GM12878 (cell line): Measurements from ENCODE around the gene LGMN. TPM values are rescaled to one million over a fixed set of nuclear protein-coding genes. Genes with fewer than 3 reads are reported as not detected.

Experiments used
- ATAC-seq: fragments of 200-7000 bp; cut with Tn5 transposase; 3 replicates; pipeline ENCODE4 v1.9.1; 2020; ENCODE audit warnings: mild to moderate bottlenecking, moderate library complexity
- BruUV-seq: library from RNA; stranded (reverse); fragments of 400-500 nt; replicated peaks from 2 replicates; lab custom pipeline; 2021; lab: Mats Ljungman, UMichigan
- CTCF ChIA-PET: fragments of 300-600 bp; sonication (Branson Sonifier 250); formaldehyde crosslinking; extraction: SDS; loops from one replicate; lab custom pipeline; 2021; ENCODE audit warnings: inconsistent platforms; lab: Yijun Ruan, JAX
- POLR2A ChIA-PET: fragments of 350-600 bp; formaldehyde crosslinking; extraction: SDS; loops from one replicate; lab custom pipeline; 2021; ENCODE audit warnings: inconsistent platforms; lab: Charles Lee
- RAD21 ChIA-PET: fragments of 300-600 bp; sonication (Branson Sonifier 250); formaldehyde crosslinking; loops from one replicate; lab custom pipeline; 2023; ENCODE audit warnings: antibody characterized with exemption; ENCODE audit not compliant: unreplicated experiment; lab: Charles Lee
- SMC1A ChIA-PET: fragments of 300-600 bp; sonication (Branson Sonifier 250); formaldehyde crosslinking; loops from one replicate; lab custom pipeline; 2023; ENCODE audit not compliant: unreplicated experiment, uncharacterized antibody; lab: Charles Lee
- DNase-seq: peaks from one replicate; pipeline ENCODE4 v3.0.0-alpha.2; 2011; ENCODE audit warnings: low read depth, low spot score
- FAIRE-seq: peaks from 3 replicates; lab custom pipeline; 2011; peaks lifted over from hg19 to GRCh38; lab: Jason Lieb, UNC
- H2AFZ ChIP-seq: 2 replicates; pipeline ENCODE4 v1.6.0; 2011; ENCODE audit warnings: low read depth, low read length, control low read depth; ENCODE audit not compliant: control insufficient read depth
- H3K27ac ChIP-seq: 2 replicates; pipeline ENCODE4 v1.5.1; 2011; ENCODE audit warnings: control low read depth; ENCODE audit not compliant: control insufficient read depth, insufficient read depth
- H3K27me3 ChIP-seq, 2 experiments: replicated peaks in 1 of 2; 2 replicates each; pipeline versions ENCODE4 v1.6.0 to v1.6.1; 2011; ENCODE audit warnings: low read length in 1 of 2; ENCODE audit not compliant: control insufficient read depth in 2 of 2, insufficient read depth in 2 of 2
- H3K36me3 ChIP-seq, 2 experiments: 2 replicates each; pipeline ENCODE4 v1.5.1; 2011; ENCODE audit warnings: low read length in 1 of 2; ENCODE audit not compliant: control insufficient read depth in 2 of 2, insufficient read depth in 2 of 2
- H3K4me1 ChIP-seq: 2 replicates; pipeline ENCODE4 v1.6.1; 2011; ENCODE audit warnings: mild to moderate bottlenecking, low read length, moderate library complexity, mixed read lengths; ENCODE audit not compliant: control insufficient read depth, insufficient read depth
- H3K4me2 ChIP-seq: 2 replicates; pipeline ENCODE4 v1.6.0; 2011; ENCODE audit warnings: control low read depth; ENCODE audit not compliant: control insufficient read depth, insufficient read depth
- H3K4me3 ChIP-seq: fragments of 200-600 bp; sonication (generic); 2 replicates; pipeline ENCODE4 v1.5.1; 2016
- H3K79me2 ChIP-seq: 2 replicates; pipeline ENCODE4 v1.6.0; 2011; ENCODE audit warnings: low read length; ENCODE audit not compliant: control insufficient read depth, insufficient read depth
- H3K9ac ChIP-seq: 2 replicates; pipeline ENCODE4 v1.8.0; 2011; ENCODE audit warnings: low read length, control low read depth, mixed read lengths; ENCODE audit not compliant: control insufficient read depth, insufficient read depth
- H3K9me3 ChIP-seq: replicated peaks from 3 replicates; pipeline ENCODE4 v1.5.1; 2011; ENCODE audit warnings: mild to moderate bottlenecking, low read length; ENCODE audit not compliant: control insufficient read depth, insufficient read depth
- H4K20me1 ChIP-seq: 2 replicates; pipeline ENCODE4 v1.6.0; 2011; ENCODE audit not compliant: control insufficient read depth, insufficient read depth
- CBX5 ChIP-seq: sonication (generic); IDR thresholded peaks from 2 replicates; pipeline ENCODE4 v1.6.1; 2016; ENCODE audit warnings: low read depth, moderate library complexity, mild to moderate bottlenecking, inconsistent platforms
- EGR1 ChIP-seq, 2 experiments: IDR thresholded peaks; 1 replicate in 1 of 2; 2 replicates in 1 of 2; pipeline ENCODE4 v1.6.1; 2011 to 2012; ENCODE audit warnings: low read depth in 2 of 2, low read length in 2 of 2, borderline replicate concordance in 1 of 2, mild to moderate bottlenecking in 1 of 2, moderate library complexity in 1 of 2
- FOXM1 ChIP-seq: IDR thresholded peaks from 2 replicates; pipeline ENCODE4 v1.6.1; 2012; ENCODE audit warnings: low read depth, mild to moderate bottlenecking, inconsistent platforms, low read length, moderate library complexity
- MTA2 ChIP-seq: fragments of 450-650 bp; IDR thresholded peaks from 2 replicates; pipeline ENCODE4 v1.6.1; 2016; ENCODE audit warnings: low read depth, mild to moderate bottlenecking, moderate library complexity
- MXI1 ChIP-seq: fragments of 150-350 bp; IDR thresholded peaks from 2 replicates; pipeline ENCODE4 v1.6.1; 2011; ENCODE audit warnings: low read depth, mild to moderate bottlenecking, inconsistent platforms, low read length, improper control_type of control experiment
- NR2C1 ChIP-seq: fragments of 450-650 bp; IDR thresholded peaks from 2 replicates; pipeline ENCODE4 v1.6.1; 2017; ENCODE audit warnings: antibody characterized with exemption, mild to moderate bottlenecking, moderate library complexity
- SP1 ChIP-seq: IDR thresholded peaks from one replicate; pipeline ENCODE4 v1.6.1; 2011; ENCODE audit warnings: low read depth, low read length
- TCF12 ChIP-seq: IDR thresholded peaks from 2 replicates; pipeline ENCODE4 v1.6.1; 2011; ENCODE audit warnings: low read depth, mild to moderate bottlenecking, low read length
- WGBS: methylation state at CpG from one replicate; pipeline ENCODE4 v1.1.6; 2016; ENCODE audit warnings: low lambda C conversion rate; ENCODE audit not compliant: insufficient replicate concordance, insufficient coverage; ENCODE audit errors: missing lambda C conversion rate; 5-methylcytosine and 5-hydroxymethylcytosine counted together
- in situ Hi-C: fragments of 300-500 bp; cut with MboI; formaldehyde crosslinking; loops from 9 replicates; pipeline ENCODE4 v1.14.3; 2018; ENCODE audit warnings: mixed read lengths
- intact Hi-C: fragments of 100-400 bp; cut with micrococcal nuclease; formaldehyde crosslinking; loops from one replicate; pipeline ENCODE4 v1.14.2; 2022; ENCODE audit not compliant: unreplicated experiment
- polyA plus RNA-seq, 11 experiments: library from polyadenylated mRNA; depleted of rRNA in 4 of 11; unstranded in 6 of 11; stranded (reverse) in 5 of 11; fragments of >200 nt; fragmentation: Nextera tagmentation in 4 of 11; fragmentation: Illumina TruSeq in 1 of 11; extraction: Ambion mirVana in 4 of 11; extraction: Trizol in 1 of 11; gene quantifications; 1 replicate in 1 of 11; 2 replicates in 10 of 11; pipeline versions ENCODE4 v1.2.1 to v1.2.3, GENCODE V29; 2011 to 2016; ENCODE audit warnings: inconsistent platforms in 2 of 11, missing spikeins in 2 of 11, low read depth in 1 of 11
- total RNA-seq, 4 experiments: library from RNA; depleted of rRNA in 3 of 4; stranded (reverse); fragments of >200 nt in 3 of 4; fragmentation: Illumina TruSeq in 1 of 4; extraction: Trizol in 1 of 4; gene quantifications; 2 replicates each; pipeline versions ENCODE4 v1.2.1 to v1.2.3, GENCODE V29; 2013 to 2021
- TF ChIP-seq, protein P1 (sequence below): IDR thresholded peaks from 2 replicates; pipeline ENCODE4 v1.6.1; 2011; ENCODE audit warnings: borderline replicate concordance, low read depth, mild to moderate bottlenecking, moderate library complexity, low read length; ENCODE audit not compliant: insufficient read depth, poor library complexity, severe bottlenecking
- TF ChIP-seq, protein P2 (sequence below): fragments of 450-650 bp; IDR thresholded peaks from 2 replicates; pipeline ENCODE4 v1.6.1; 2018; ENCODE audit warnings: mild to moderate bottlenecking, low read depth, moderate library complexity; ENCODE audit not compliant: partially characterized antibody

The LGMN gene
- total and polyA plus RNA-seq, 10 of the 15 experiments (the other 5 are each of a cell fraction or from before 2014, with no cell fraction given) = 0.71 to 192 (median 3.9) TPM

GRCh38 chr14:92719890-92720323 is 28.5 kb downstream of the LGMN start:
- ATAC-seq = no peak
- H3K4me2 ChIP-seq = no peak overlapping the region
- no peak overlapping the region for H2AFZ ChIP-seq
- no peak for FAIRE-seq
- no peaks in the 10 kb centered on the region for H3K4me1 ChIP-seq
- SMC1A ChIA-PET = interaction anchor here (1.1 kb wide), 2 partner anchors 61 to 64 kb away, joined by 3 read pairs; no protein-coding TSS in a partner anchor
- H3K36me3 ChIP-seq = peaks cover 0 to 5% of the 10 kb centered on the region in 2 experiments; a peak in 2 of 4 replicates
- no peak for TF ChIP-seq NR2C1
- TF ChIP-seq SP1 = no peak
- TF ChIP-seq TCF12 = no peak
- no peak for TF ChIP-seq EGR1 (IDR thresholded peaks at IDR 0.05; ENCODE audit: borderline replicate concordance in 1 of 2, low read depth in 2 of 2, low read length in 2 of 2)
- TF ChIP-seq, all 136 proteins: peak for 0
- H3K27ac ChIP-seq = no peak overlapping the region
- RAD21 ChIA-PET = no interaction called here
- no peaks in the 10 kb centered on the region; the same call in 2 of the 3 replicates for H3K9me3 ChIP-seq
- 99% methylated on average over 5 of the region's 5 CpGs for WGBS
- no TSS peak for BruUV-seq
- no peaks in the 10 kb centered on the region; the same call in 1 of the 2 replicates for H4K20me1 ChIP-seq
- H3K9ac ChIP-seq = no peak overlapping the region
- in situ Hi-C loops = no loop called here
- intact Hi-C loops = loop anchor here (10.0 kb wide), 1 partner anchor 445 kb away; no protein-coding TSS in a partner anchor
- no peak for DNase-seq
- POLR2A ChIA-PET = no interaction called here
- H3K4me3 ChIP-seq = no peak overlapping the region
- CTCF ChIA-PET = interaction anchor here (0.6 to 1.2 kb wide), 4 partner anchors 61 to 255 kb away, joined by 3 to 5 read pairs (median 3); no protein-coding TSS in a partner anchor
- no peaks in the 10 kb centered on the region for H3K79me2 ChIP-seq
- H3K27me3 ChIP-seq = no peaks in the 10 kb centered on the region

GRCh38 chr14:92719421-92719820 is 29.0 kb downstream of the LGMN start:
- FAIRE-seq = no peak
- ChIA-PET CTCF (interaction anchor here (1.1 kb wide), 2 partner anchors 61 to 64 kb away, joined by 3 to 5 read pairs; no protein-coding TSS in a partner anchor), POLR2A (no interaction called here)
- in situ Hi-C loops = no loop called here
- H3K79me2 ChIP-seq = no peaks in the 10 kb centered on the region
- 95% methylated on average over 2 of the region's 2 CpGs for WGBS
- TF ChIP-seq CBX5 = no peak
- TF ChIP-seq MXI1 = no peak
- TF ChIP-seq, protein P1, sequence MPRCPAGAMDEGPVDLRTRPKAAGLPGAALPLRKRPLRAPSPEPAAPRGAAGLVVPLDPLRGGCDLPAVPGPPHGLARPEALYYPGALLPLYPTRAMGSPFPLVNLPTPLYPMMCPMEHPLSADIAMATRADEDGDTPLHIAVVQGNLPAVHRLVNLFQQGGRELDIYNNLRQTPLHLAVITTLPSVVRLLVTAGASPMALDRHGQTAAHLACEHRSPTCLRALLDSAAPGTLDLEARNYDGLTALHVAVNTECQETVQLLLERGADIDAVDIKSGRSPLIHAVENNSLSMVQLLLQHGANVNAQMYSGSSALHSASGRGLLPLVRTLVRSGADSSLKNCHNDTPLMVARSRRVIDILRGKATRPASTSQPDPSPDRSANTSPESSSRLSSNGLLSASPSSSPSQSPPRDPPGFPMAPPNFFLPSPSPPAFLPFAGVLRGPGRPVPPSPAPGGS = no peak
- TF ChIP-seq, protein P2, sequence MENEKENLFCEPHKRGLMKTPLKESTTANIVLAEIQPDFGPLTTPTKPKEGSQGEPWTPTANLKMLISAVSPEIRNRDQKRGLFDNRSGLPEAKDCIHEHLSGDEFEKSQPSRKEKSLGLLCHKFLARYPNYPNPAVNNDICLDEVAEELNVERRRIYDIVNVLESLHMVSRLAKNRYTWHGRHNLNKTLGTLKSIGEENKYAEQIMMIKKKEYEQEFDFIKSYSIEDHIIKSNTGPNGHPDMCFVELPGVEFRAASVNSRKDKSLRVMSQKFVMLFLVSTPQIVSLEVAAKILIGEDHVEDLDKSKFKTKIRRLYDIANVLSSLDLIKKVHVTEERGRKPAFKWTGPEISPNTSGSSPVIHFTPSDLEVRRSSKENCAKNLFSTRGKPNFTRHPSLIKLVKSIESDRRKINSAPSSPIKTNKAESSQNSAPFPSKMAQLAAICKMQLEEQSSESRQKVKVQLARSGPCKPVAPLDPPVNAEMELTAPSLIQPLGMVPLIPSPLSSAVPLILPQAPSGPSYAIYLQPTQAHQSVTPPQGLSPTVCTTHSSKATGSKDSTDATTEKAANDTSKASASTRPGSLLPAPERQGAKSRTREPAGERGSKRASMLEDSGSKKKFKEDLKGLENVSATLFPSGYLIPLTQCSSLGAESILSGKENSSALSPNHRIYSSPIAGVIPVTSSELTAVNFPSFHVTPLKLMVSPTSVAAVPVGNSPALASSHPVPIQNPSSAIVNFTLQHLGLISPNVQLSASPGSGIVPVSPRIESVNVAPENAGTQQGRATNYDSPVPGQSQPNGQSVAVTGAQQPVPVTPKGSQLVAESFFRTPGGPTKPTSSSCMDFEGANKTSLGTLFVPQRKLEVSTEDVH = no peak
- TF ChIP-seq FOXM1 = no peak
- no peak for TF ChIP-seq MTA2
- TF ChIP-seq, all 136 proteins: peak for 0
- no peaks in the 10 kb centered on the region; the same call in 1 of the 2 replicates for H4K20me1 ChIP-seq
- H3K27ac ChIP-seq = no peak overlapping the region
- H2AFZ ChIP-seq = no peak overlapping the region
- H3K4me2 ChIP-seq = no peak overlapping the region
- ATAC-seq (no peak), DNase-seq (no peak)
- no peak overlapping the region for H3K9ac ChIP-seq
- H3K36me3 ChIP-seq = peaks cover 0 to 5% of the 10 kb centered on the region in 2 experiments; a peak in 2 of 4 replicates
- no peaks in the 10 kb centered on the region for H3K27me3 ChIP-seq
- ChIA-PET SMC1A (interaction anchor here (1.1 kb wide), 2 partner anchors 61 to 64 kb away, joined by 3 read pairs; no protein-coding TSS in a partner anchor), RAD21 (no interaction called here)
- H3K4me1 ChIP-seq = no peaks in the 10 kb centered on the region
- no peaks in the 10 kb centered on the region; the same call in 2 of the 3 replicates for H3K9me3 ChIP-seq
- H3K4me3 ChIP-seq = no peak overlapping the region
- intact Hi-C loops = loop anchor here (10.0 kb wide), 1 partner anchor 445 kb away; no protein-coding TSS in a partner anchor
- no TSS peak for BruUV-seq
